ENCODE data around the gene INHBC. TPM values are rescaled to one million over a fixed set of nuclear protein-coding genes. Genes with fewer than 3 reads are reported as not detected.
"Not testable (repeated sequence)": the region's sequence is repeated elsewhere in the genome, so short reads cannot be mapped to it uniquely, and the experiment has no call there.

INHBC gene
- total and polyA plus RNA-seq, 3 donors from 2014 or later, result 1.8 to 3.1 (median 2.1) TPM

DNA sequence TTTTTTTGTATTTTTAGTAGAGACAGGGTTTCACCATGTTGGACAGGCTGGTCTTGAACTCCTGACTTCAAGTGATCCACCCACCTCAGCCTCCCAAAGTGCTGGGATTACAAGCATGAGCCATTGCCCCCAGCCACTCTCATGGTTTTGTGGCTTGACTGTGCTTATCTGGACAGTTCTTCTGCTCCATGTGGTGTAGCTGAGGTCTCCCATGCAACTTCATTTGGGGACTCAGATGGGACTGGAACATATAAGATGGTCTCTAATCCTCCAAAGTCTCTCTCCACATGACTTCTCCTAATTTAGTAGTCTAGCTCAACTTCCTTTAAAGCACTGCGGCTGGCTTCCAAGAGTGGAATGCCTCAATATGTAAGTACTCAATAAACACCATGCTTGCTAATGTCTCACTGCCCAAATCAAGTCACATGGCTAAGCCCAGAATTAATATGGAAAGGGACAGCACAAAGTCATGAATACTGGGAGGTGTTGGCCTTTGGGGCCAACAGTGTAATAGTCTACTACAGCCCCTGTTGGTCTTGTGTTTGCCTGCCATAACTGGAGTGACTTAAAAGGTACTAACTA is 7.4 kb downstream of the INHBC start:
- Histone ChIP-seq H3K4me1 (no peaks in the 10 kb centered on the region), H3K9me3 (no peaks in the 10 kb centered on the region), H3K36me3 (ENCODE audit: low read depth, missing control alignments) (no peaks in the 10 kb centered on the region), H3K4me3 (no peak overlapping the region), H3K27me3 (no peaks in the 10 kb centered on the region), H3K27ac (no peak overlapping the region)
- no peak for DNase-seq
- 50 to 96% methylated on average over 1 of the region's 1 CpG for WGBS, 2 donors
- TF ChIP-seq CTCF (IDR thresholded peaks at IDR 0.05) (no peak), POLR2A (IDR thresholded peaks at IDR 0.05) (no peak)
- intact Hi-C loops (cut with DNase I; ENCODE audit: low total_unique reads), result no loop called here

DNA sequence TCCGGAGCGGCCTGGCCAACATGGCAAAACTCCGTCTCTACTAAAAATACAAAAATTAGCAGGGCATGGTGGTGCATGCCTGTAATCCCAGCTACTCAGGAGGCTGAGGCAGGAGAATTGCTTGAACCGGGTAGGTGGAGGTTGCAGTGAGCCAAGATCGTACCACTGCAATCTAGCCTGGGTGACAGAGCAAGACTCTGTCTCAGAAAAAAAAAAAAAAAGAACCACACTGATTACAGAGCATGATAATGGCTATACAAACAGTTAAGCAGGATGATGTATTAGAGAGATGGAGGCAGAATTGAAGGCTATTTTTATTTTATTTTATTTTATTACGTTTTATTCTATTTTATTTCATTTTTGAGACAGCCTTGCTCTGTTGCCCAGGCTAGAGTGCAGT is 9.8 kb downstream of the INHBC start:
- H3K27ac ChIP-seq; DNase-seq; H3K27me3 ChIP-seq; H3K9me3 ChIP-seq; H3K4me3 ChIP-seq; intact Hi-C loops (cut with DNase I; ENCODE audit: low total_unique reads); H3K4me1 ChIP-seq; H3K36me3 ChIP-seq (ENCODE audit: low read depth, missing control alignments): not testable (repeated sequence)
- WGBS, 2 donors, result 81 to 88% methylated on average over 6 of the region's 6 CpGs

- no peak overlapping the region for H3K4me3 ChIP-seq
- WGBS, 2 donors, result 79 to 81% methylated on average over 5 of the region's 5 CpGs
- intact Hi-C loops (cut with DNase I; ENCODE audit: low total_unique reads), result no loop called here
- no peaks in the 10 kb centered on the region for H3K36me3 ChIP-seq (ENCODE audit: low read depth, missing control alignments)
- no peak for DNase-seq
- H3K27ac ChIP-seq, result no peak overlapping the region
- no peak for TF ChIP-seq POLR2A (IDR thresholded peaks at IDR 0.05)
- TF ChIP-seq CTCF (IDR thresholded peaks at IDR 0.05), result no peak
- no peaks in the 10 kb centered on the region for H3K4me1 ChIP-seq
- H3K27me3 ChIP-seq, result no peaks in the 10 kb centered on the region
- H3K9me3 ChIP-seq, result no peaks in the 10 kb centered on the region
Observed at GRCh38 chr12:57444744-57445143, 10.2 kb downstream of the INHBC start.

- Histone ChIP-seq H3K27ac (no peak overlapping the region), H3K36me3 (ENCODE audit: low read depth, missing control alignments) (no peaks in the 10 kb centered on the region), H3K4me3 (no peak overlapping the region), H3K4me1 (peaks cover 5% of the 10 kb centered on the region), H3K27me3 (no peaks in the 10 kb centered on the region), H3K9me3 (no peaks in the 10 kb centered on the region)
- TF ChIP-seq CTCF (IDR thresholded peaks at IDR 0.05) (no peak), POLR2A (IDR thresholded peaks at IDR 0.05) (no peak)
- whole genome bisulfite sequencing, 2 donors, result 95 to 98% methylated on average over 6 of the region's 6 CpGs
- intact Hi-C loops (cut with DNase I; ENCODE audit: low total_unique reads), result no loop called here
- no peak for DNase-seq
Observed at GRCh38 chr12:57446292-57446960, 11.8 kb downstream of the INHBC start.

GRCh38 chr12:57448669-57449068 is 14.1 kb downstream of the INHBC start:
- 88 to 95% methylated on average over 2 of the region's 2 CpGs for WGBS, 2 donors
- no peaks in the 10 kb centered on the region for H3K36me3 ChIP-seq (ENCODE audit: low read depth, missing control alignments)
- no peaks in the 10 kb centered on the region for H3K27me3 ChIP-seq
- intact Hi-C loops (cut with DNase I; ENCODE audit: low total_unique reads), result no loop called here
- DNase-seq, result no peak
- H3K4me3 ChIP-seq, result no peak overlapping the region
- H3K4me1 ChIP-seq, result peaks cover 13% of the 10 kb centered on the region
- H3K27ac ChIP-seq, result no peak overlapping the region
- no peak for TF ChIP-seq CTCF (IDR thresholded peaks at IDR 0.05)
- TF ChIP-seq POLR2A (IDR thresholded peaks at IDR 0.05), result no peak
- no peaks in the 10 kb centered on the region for H3K9me3 ChIP-seq

Measured in testis (tissue), 3 donors.